CD4-positive, alpha-beta T cell (primary cell): Measurements from ENCODE around the gene ZNF280A. TPM values are rescaled to one million over a fixed set of nuclear protein-coding genes. Genes with fewer than 3 reads are reported as not detected.

Experiments
- ATAC-seq: fragments of 200-7000 bp; cut with Tn5 transposase; one replicate; pipeline ENCODE4 v1.10.0; 2022; ENCODE audit warnings: mild to moderate bottlenecking; ENCODE audit not compliant: poor library complexity
- CTCF ChIA-PET: fragments of 350-600 bp; sonication (Branson Sonifier 250); formaldehyde crosslinking; loops from one replicate; lab custom pipeline; 2021; ENCODE audit warnings: antibody characterized with exemption, inconsistent platforms; lab: Charles Lee
- POLR2A ChIA-PET: fragments of 350-600 bp; sonication (Branson Sonifier 250); formaldehyde crosslinking; loops from one replicate; lab custom pipeline; 2021; ENCODE audit warnings: antibody characterized with exemption, inconsistent platforms; lab: Charles Lee
- DNase-seq, 14 experiments: peaks; one replicate each; pipeline ENCODE4 v3.0.0-alpha.2; 2013 to 2020; ENCODE audit warnings: mixed read lengths in 2 of 14
- H3K27ac ChIP-seq, 2 donors: one replicate each; pipeline versions ENCODE4 v1.5.1 to v1.7.0; 2013; ENCODE audit warnings: low read length in 2 of 2, low read depth in 1 of 2, mild to moderate bottlenecking in 1 of 2
- H3K27me3 ChIP-seq, 2 experiments: 1 replicate in 1 of 2; 2 replicates in 1 of 2; pipeline versions ENCODE4 v1.6.1 to v1.7.0; 2013; ENCODE audit warnings: low read length in 2 of 2, control low read depth in 1 of 2, mild to moderate bottlenecking in 1 of 2, moderate library complexity in 1 of 2; ENCODE audit not compliant: insufficient read depth in 2 of 2, control insufficient read depth in 1 of 2
- H3K36me3 ChIP-seq: one replicate; pipeline ENCODE4 v1.6.1; 2013; ENCODE audit warnings: low read length, control low read depth; ENCODE audit not compliant: insufficient read depth
- H3K4me1 ChIP-seq: one replicate; pipeline ENCODE4 v1.6.1; 2013; ENCODE audit warnings: low read length, control low read depth; ENCODE audit not compliant: insufficient read depth
- H3K4me3 ChIP-seq: one replicate; pipeline ENCODE4 v1.5.1; 2013; ENCODE audit warnings: mild to moderate bottlenecking, low read length, moderate library complexity
- H3K9me3 ChIP-seq, 2 experiments: 1 replicate in 1 of 2; 2 replicates in 1 of 2; pipeline versions ENCODE4 v1.6.1 to v1.7.0; 2013; ENCODE audit warnings: low read length in 2 of 2, mild to moderate bottlenecking in 2 of 2, control low read depth in 1 of 2, moderate library complexity in 1 of 2; ENCODE audit not compliant: control insufficient read depth in 1 of 2, insufficient read depth in 1 of 2
- H3K27ac Mint-ChIP-seq: one replicate; pipeline ENCODE4 v1.8.0; 2020; ENCODE audit warnings: mixed read lengths
- H3K27me3 Mint-ChIP-seq: one replicate; pipeline ENCODE4 v1.8.0; 2021; ENCODE audit warnings: mixed read lengths
- H3K36me3 Mint-ChIP-seq: one replicate; pipeline ENCODE4 v1.8.0; 2021; ENCODE audit warnings: low read depth, mixed read lengths
- H3K4me1 Mint-ChIP-seq: one replicate; pipeline ENCODE4 v1.8.0; 2021; ENCODE audit warnings: low read depth, mixed read lengths
- H3K4me3 Mint-ChIP-seq: one replicate; pipeline ENCODE4 v1.8.0; 2020; ENCODE audit warnings: mild to moderate bottlenecking, mixed read lengths
- H3K9me3 Mint-ChIP-seq: one replicate; pipeline ENCODE4 v1.8.0; 2020; ENCODE audit warnings: mixed read lengths
- intact Hi-C, 2 experiments: fragments of 100-400 bp; cut with DNase I in 1 of 2; cut with micrococcal nuclease in 1 of 2; formaldehyde crosslinking; loops; one replicate each; pipeline versions ENCODE4 v1.15.1 to v1.9.0; 2023 to 2025; cut with DNase I, micrococcal nuclease
- total RNA-seq, 174 experiments: library from RNA in 2 of 174; stranded (reverse) in 2 of 174; gene quantifications; one replicate each; pipeline ENCODE4 v1.2.3 and lab custom pipeline; 2021 to 2026
- TF ChIP-seq, protein P1 (sequence below): fragments of 200-600 bp; IDR thresholded peaks from one replicate; pipeline ENCODE4 v1.8.0; 2022; ENCODE audit warnings: antibody characterized with exemption, mild to moderate bottlenecking

ZNF280A gene
- total RNA-seq, 2 experiments from 2014 or later, result not detected

DNA sequence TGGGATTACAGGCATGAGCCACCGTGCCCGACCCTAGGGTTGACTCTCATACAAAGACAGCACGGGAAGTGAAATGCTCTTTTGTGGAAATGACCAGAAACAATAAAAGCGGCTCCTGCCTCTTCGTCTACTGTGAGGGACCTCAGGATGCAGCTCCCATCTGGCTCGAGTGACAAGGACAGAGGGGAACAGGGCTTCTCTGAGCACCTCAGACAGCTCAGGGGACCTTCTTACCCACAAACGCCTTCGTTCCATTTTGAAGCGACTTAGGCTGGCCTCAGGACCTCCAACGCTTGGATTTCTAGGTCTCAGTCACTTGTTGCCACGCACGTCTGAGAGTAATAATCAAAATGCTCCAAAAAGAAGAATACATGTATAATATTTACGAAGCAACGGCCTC, 36.5 kb upstream of the ZNF280A start:
- ChIA-PET CTCF (no interaction called here), POLR2A (no interaction called here)
- Mint-ChIP-seq H3K36me3 (no peaks in the 10 kb centered on the region), H3K4me1 (peaks cover 5% of the 10 kb centered on the region), H3K27me3 (no peaks in the 10 kb centered on the region), H3K9me3 (no peaks in the 10 kb centered on the region), H3K4me3 (no peak overlapping the region), H3K27ac (no peak overlapping the region)
- H3K36me3 ChIP-seq, result no peaks in the 10 kb centered on the region
- H3K4me3 ChIP-seq, result no peak overlapping the region
- H3K27ac ChIP-seq, result no peak overlapping the region
- no peaks in the 10 kb centered on the region for H3K27me3 ChIP-seq
- peaks cover 4% of the 10 kb centered on the region for H3K4me1 ChIP-seq
- no peak for ATAC-seq
- H3K9me3 ChIP-seq, result no peaks in the 10 kb centered on the region
- intact Hi-C loops, result no loop called here
- no peak for DNase-seq
- TF ChIP-seq, protein P1, sequence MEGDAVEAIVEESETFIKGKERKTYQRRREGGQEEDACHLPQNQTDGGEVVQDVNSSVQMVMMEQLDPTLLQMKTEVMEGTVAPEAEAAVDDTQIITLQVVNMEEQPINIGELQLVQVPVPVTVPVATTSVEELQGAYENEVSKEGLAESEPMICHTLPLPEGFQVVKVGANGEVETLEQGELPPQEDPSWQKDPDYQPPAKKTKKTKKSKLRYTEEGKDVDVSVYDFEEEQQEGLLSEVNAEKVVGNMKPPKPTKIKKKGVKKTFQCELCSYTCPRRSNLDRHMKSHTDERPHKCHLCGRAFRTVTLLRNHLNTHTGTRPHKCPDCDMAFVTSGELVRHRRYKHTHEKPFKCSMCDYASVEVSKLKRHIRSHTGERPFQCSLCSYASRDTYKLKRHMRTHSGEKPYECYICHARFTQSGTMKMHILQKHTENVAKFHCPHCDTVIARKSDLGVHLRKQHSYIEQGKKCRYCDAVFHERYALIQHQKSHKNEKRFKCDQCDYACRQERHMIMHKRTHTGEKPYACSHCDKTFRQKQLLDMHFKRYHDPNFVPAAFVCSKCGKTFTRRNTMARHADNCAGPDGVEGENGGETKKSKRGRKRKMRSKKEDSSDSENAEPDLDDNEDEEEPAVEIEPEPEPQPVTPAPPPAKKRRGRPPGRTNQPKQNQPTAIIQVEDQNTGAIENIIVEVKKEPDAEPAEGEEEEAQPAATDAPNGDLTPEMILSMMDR, result no peak

DNA sequence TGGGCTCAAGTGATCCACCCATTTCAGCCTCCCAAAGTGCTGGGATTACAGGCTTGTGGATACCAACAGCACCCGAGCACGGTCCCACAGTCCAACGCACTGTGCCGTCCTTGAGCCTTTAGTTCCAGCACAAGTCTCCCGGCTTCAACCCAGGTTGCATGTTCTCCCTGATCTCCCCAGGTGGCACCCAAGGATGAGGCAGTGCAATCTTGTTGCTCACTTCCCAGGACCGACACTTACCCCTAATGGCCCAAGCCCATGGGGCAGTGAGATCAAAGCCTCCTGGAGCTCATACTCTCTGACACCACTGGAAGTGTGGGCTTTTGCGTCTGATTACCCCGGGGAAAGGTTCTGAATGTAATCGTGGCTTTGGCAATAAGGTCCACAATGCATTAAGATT, 35.5 kb upstream of the ZNF280A start:
- H3K4me3 Mint-ChIP-seq, result no peak overlapping the region
- CTCF ChIA-PET, result no interaction called here
- H3K4me3 ChIP-seq, result no peak overlapping the region

DNA sequence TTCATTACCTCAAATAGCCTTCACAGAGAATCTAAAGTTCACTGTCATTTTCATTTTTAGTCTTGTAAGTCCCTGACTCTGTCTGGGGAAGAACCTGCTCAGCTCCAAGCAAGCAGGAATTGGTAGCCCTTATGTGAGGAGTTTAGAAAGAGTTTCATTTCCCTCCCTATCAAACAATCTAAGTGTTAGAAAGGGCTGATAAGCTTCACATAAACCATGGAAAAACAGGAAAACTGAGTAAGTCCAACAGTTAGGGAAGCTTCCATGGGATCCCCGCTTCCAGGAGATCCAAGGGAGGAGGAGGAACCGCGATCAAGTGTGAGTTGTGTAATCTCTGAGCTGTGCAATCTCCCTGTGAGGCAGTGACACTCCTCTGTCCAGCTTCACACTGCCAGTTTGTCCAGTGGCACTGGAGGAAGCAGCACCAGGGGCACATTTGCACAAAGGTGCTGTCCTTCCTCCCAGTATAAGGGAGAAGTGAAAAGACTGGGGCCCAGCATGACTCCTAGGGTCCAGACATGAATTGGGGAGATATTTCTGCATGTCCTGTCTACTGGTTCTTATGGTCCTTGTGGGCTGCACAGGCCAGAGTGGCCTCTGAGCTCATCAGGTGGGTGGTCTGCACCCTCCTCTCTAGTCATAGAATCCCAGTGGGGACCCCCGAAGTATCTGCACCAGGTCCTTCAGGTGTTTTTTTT, 34.7 kb upstream of the ZNF280A start:
- Histone ChIP-seq H3K27ac (no peak overlapping the region), H3K36me3 (no peaks in the 10 kb centered on the region), H3K4me3 (no peak overlapping the region), H3K9me3 (no peaks in the 10 kb centered on the region), H3K27me3 (no peaks in the 10 kb centered on the region), H3K4me1 (peaks cover 4% of the 10 kb centered on the region)
- intact Hi-C loops, result no loop called here
- Mint-ChIP-seq H3K27ac (no peak overlapping the region), H3K4me3 (no peak overlapping the region), H3K27me3 (no peaks in the 10 kb centered on the region), H3K4me1 (peaks cover 5% of the 10 kb centered on the region), H3K9me3 (no peaks in the 10 kb centered on the region), H3K36me3 (no peaks in the 10 kb centered on the region)
- no peak for DNase-seq
- ATAC-seq, result no peak
- ChIA-PET CTCF (no interaction called here), POLR2A (no interaction called here)
- TF ChIP-seq, protein P1, result no peak

More for the DNA sequence above, 35.5 kb upstream of the ZNF280A start:
- Histone ChIP-seq H3K4me1 (peaks cover 4% of the 10 kb centered on the region), H3K27me3 (no peaks in the 10 kb centered on the region), H3K9me3 (no peaks in the 10 kb centered on the region), H3K27ac (no peak overlapping the region), H3K36me3 (no peaks in the 10 kb centered on the region)
- peaks cover 5% of the 10 kb centered on the region for H3K4me1 Mint-ChIP-seq
- H3K27ac Mint-ChIP-seq, result no peak overlapping the region
- intact Hi-C loops, result no loop called here
- no peaks in the 10 kb centered on the region for H3K36me3 Mint-ChIP-seq
- no peaks in the 10 kb centered on the region for H3K27me3 Mint-ChIP-seq
- TF ChIP-seq, protein P1, result no peak
- no peaks in the 10 kb centered on the region for H3K9me3 Mint-ChIP-seq
- ATAC-seq, result no peak
- no peak for DNase-seq
- POLR2A ChIA-PET, result no interaction called here
